Esophagus muscularis mucosa (tissue), 4 donors: ENCODE measurements around the gene ATG13.

Experiments
- CTCF ChIP-seq, 3 experiments: fragments of 200-600 bp in 2 of 3; fragments of 450-650 bp in 1 of 3; sonication (generic) in 2 of 3; IDR thresholded peaks; one replicate each; pipeline ENCODE4 v1.5.1; 2017 to 2019; ENCODE audit warnings: antibody characterized with exemption in 3 of 3, mild to moderate bottlenecking in 2 of 3, moderate library complexity in 1 of 3
- EP300 ChIP-seq: sonication (generic); formaldehyde crosslinking; IDR thresholded peaks from one replicate; pipeline ENCODE4 v1.6.1; 2017; ENCODE audit warnings: antibody characterized with exemption
- POLR2A ChIP-seq: fragments of 450-650 bp; IDR thresholded peaks from one replicate; pipeline ENCODE4 v1.6.1; 2017; ENCODE audit warnings: antibody characterized with exemption, moderate library complexity, mild to moderate bottlenecking, low read depth
- POLR2AphosphoS5 ChIP-seq, 2 donors: sonication (generic); formaldehyde crosslinking; IDR thresholded peaks; one replicate each; pipeline ENCODE4 v1.6.1; 2017; ENCODE audit warnings: antibody characterized with exemption in 2 of 2

GRCh38 chr11:46640036-46640788 is 22.9 kb downstream of the ATG13 start:
- TF ChIP-seq CTCF (IDR thresholded peaks at IDR 0.05) (no peak), POLR2A (no peak), EP300 (no peak), POLR2AphosphoS5 (IDR thresholded peaks at IDR 0.05) (no peak)
